Measurements from ENCODE around the gene JTB.

- TF ChIP-seq CTCF (IDR thresholded peaks at IDR 0.05) (no peak), POLR2A (IDR thresholded peaks at IDR 0.05) (no peak)
These were observed 33.3 kb downstream of the JTB start for GRCh38 chr1:153944005-153944826.

Data from lower leg skin (tissue), 3 donors.